ENCODE measurements around the gene KDM4C.

KDM4C gene

GRCh38 chr9:6917162-6917561, 159.4 kb downstream of the KDM4C start:
- no peak overlapping the region for H3K4me3 ChIP-seq (ENCODE audit: low read depth, low read length)
- DNase-seq (ENCODE audit: low read depth), result no peak
- TF ChIP-seq CTCF (IDR thresholded peaks at IDR 0.05; ENCODE audit: control insufficient read depth, extremely low read depth, insufficient read depth), result no peak

- TF ChIP-seq CTCF (IDR thresholded peaks at IDR 0.05; ENCODE audit: control insufficient read depth, extremely low read depth, insufficient read depth), result no peak
- no peak for DNase-seq (ENCODE audit: low read depth)
These were observed 162.3 kb downstream of the KDM4C start for GRCh38 chr9:6920041-6920440.

GRCh38 chr9:6921315-6921714, 163.5 kb downstream of the KDM4C start:
- H3K4me3 ChIP-seq (ENCODE audit: low read depth, low read length), result no peak overlapping the region
- DNase-seq (ENCODE audit: low read depth), result no peak
- TF ChIP-seq CTCF (IDR thresholded peaks at IDR 0.05; ENCODE audit: control insufficient read depth, extremely low read depth, insufficient read depth), result no peak

More at GRCh38 chr9:6920041-6920440, 162.3 kb downstream of the KDM4C start:
- no peak overlapping the region for H3K4me3 ChIP-seq (ENCODE audit: low read depth, low read length)

GRCh38 chr9:6922124-6922676, 164.4 kb downstream of the KDM4C start:
- TF ChIP-seq CTCF (IDR thresholded peaks at IDR 0.05; ENCODE audit: control insufficient read depth, extremely low read depth, insufficient read depth), result no peak
- no peak overlapping the region for H3K4me3 ChIP-seq (ENCODE audit: low read depth, low read length)
- no peak for DNase-seq (ENCODE audit: low read depth)

- H3K4me3 ChIP-seq (ENCODE audit: low read depth, low read length), result no peak overlapping the region
- TF ChIP-seq CTCF (IDR thresholded peaks at IDR 0.05; ENCODE audit: control insufficient read depth, extremely low read depth, insufficient read depth), result no peak
- peak; percentile 50 for DNase-seq (ENCODE audit: low read depth)
These were observed 164.9 kb downstream of the KDM4C start for GRCh38 chr9:6922680-6923079.

- no peak for TF ChIP-seq CTCF (IDR thresholded peaks at IDR 0.05; ENCODE audit: control insufficient read depth, extremely low read depth, insufficient read depth)
- DNase-seq (ENCODE audit: low read depth), result no peak
- H3K4me3 ChIP-seq (ENCODE audit: low read depth, low read length), result no peak overlapping the region
These were observed 165.3 kb downstream of the KDM4C start for GRCh38 chr9:6923086-6923485.

GRCh38 chr9:6924149-6924548, 166.4 kb downstream of the KDM4C start:
- no peak overlapping the region for H3K4me3 ChIP-seq (ENCODE audit: low read depth, low read length)
- DNase-seq (ENCODE audit: low read depth), result peak; percentile 71
- no peak for TF ChIP-seq CTCF (IDR thresholded peaks at IDR 0.05; ENCODE audit: control insufficient read depth, extremely low read depth, insufficient read depth)

Data from LNCaP clone FGC (cell line).